SJCRH30 (cell line): ENCODE data around the gene RNF133. TPM values are rescaled to one million over a fixed set of nuclear protein-coding genes. Genes with fewer than 3 reads are reported as not detected.

Experiments
- total RNA-seq: library from RNA; depleted of rRNA; stranded (reverse); fragments of >200 nt; shearing (Covaris generic); gene quantifications from 2 replicates; pipeline ENCODE4 v1.2.3, GENCODE V29; 2014; rRNA removed

RNF133 gene
- total RNA-seq, 1 experiment from 2014 or later = not detected

Other genes starting within 250 kb of the RNF133 start
- gene RNF148, start 3.8 kb upstream of the RNF133 start, total RNA-seq = not detected in 2 replicates
- gene CADPS2, start 187.3 kb upstream of the RNF133 start, total RNA-seq = not detected in 2 replicates